Sigmoid colon (tissue), 4 donors: ENCODE results near the gene ASPHD1.

Source experiments
- CTCF ChIP-seq, 4 experiments: fragments of 450-650 bp in 3 of 4; fragments of 200-600 bp in 1 of 4; IDR thresholded peaks; one replicate each; pipeline ENCODE4 v1.5.1; 2016 to 2019; ENCODE audit warnings: antibody characterized with exemption in 4 of 4, mild to moderate bottlenecking in 3 of 4, moderate library complexity in 2 of 4
- EP300 ChIP-seq, 4 donors: sonication (generic); formaldehyde crosslinking; IDR thresholded peaks; one replicate each; pipeline ENCODE4 v1.6.1; 2017; ENCODE audit warnings: antibody characterized with exemption in 4 of 4
- POLR2A ChIP-seq, 2 donors: fragments of 450-650 bp; IDR thresholded peaks; one replicate each; pipeline ENCODE4 v1.6.1; 2016; ENCODE audit warnings: antibody characterized with exemption in 2 of 2, mild to moderate bottlenecking in 2 of 2, moderate library complexity in 2 of 2
- POLR2AphosphoS5 ChIP-seq, 4 donors: sonication (generic); formaldehyde crosslinking; IDR thresholded peaks; one replicate each; pipeline ENCODE4 v1.6.1; 2017; ENCODE audit warnings: antibody characterized with exemption in 4 of 4

- TF ChIP-seq CTCF (IDR thresholded peaks at IDR 0.05) (no peak), POLR2A (IDR thresholded peaks at IDR 0.05) (no peak), POLR2AphosphoS5 (IDR thresholded peaks at IDR 0.05) (no peak), EP300 (IDR thresholded peaks at IDR 0.05) (no peak)
Observed at GRCh38 chr16:29896841-29897240, 3.4 kb upstream of the ASPHD1 start.
